ENCODE data around the gene ADGRL1.

Gene ADGRL1

GRCh38 chr19:14107581-14108461 lies 98.1 kb downstream of the ADGRL1 start:
- no peak for DNase-seq

DNA sequence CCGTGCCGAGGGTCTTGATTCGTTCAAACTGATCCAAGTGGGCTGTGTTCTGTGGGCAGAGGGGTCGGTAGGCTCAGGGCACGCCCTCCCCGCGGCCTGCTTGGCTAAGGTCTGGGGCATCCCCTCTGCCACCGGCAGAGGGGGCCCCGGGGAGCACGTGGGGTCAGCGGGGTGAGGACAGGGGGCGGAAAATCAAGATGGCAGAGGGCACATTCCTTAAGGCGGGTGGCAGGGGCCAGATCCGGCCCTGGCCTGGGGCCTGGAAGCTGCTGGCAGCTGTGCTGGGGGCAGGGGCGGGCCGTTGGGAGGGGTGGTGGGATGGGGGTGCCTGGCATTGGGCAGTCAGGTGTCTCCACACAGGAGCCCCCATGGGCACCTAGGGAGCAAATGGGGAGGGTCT lies 99.1 kb downstream of the ADGRL1 start:
- DNase-seq = no peak

GRCh38 chr19:14105680-14106079 lies 100.3 kb downstream of the ADGRL1 start:
- no peak for DNase-seq

- no peak for DNase-seq
Observed at GRCh38 chr19:14103310-14103709, 102.7 kb downstream of the ADGRL1 start.

- no peak for DNase-seq
Observed at GRCh38 chr19:14102756-14103155, 103.2 kb downstream of the ADGRL1 start.

- no peak for DNase-seq
Observed at GRCh38 chr19:14102102-14102696, 103.8 kb downstream of the ADGRL1 start.

GRCh38 chr19:14101003-14101545 lies 104.9 kb downstream of the ADGRL1 start:
- DNase-seq = no peak

All from activated T-cell treated with anti-CD3 and anti-CD28 coated beads, Interleukin-2, amount 50 U/mL, for 1 hour (primary cell).